SKM-1 treated with dmso at 0.1 percent for 144 hours (cell line): ENCODE data around the gene LYPD5.
"Not testable (repeated sequence)": the region's sequence is repeated elsewhere in the genome, so short reads cannot be mapped to it uniquely, and the experiment has no call there.

ENCODE experiments used
- DNase-seq: peaks from one replicate; lab custom pipeline; 2025; ENCODE audit not compliant: unreplicated experiment; lab: John Stamatoyannopoulos, UW

The LYPD5 gene, protein sequence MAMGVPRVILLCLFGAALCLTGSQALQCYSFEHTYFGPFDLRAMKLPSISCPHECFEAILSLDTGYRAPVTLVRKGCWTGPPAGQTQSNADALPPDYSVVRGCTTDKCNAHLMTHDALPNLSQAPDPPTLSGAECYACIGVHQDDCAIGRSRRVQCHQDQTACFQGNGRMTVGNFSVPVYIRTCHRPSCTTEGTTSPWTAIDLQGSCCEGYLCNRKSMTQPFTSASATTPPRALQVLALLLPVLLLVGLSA

DNA sequence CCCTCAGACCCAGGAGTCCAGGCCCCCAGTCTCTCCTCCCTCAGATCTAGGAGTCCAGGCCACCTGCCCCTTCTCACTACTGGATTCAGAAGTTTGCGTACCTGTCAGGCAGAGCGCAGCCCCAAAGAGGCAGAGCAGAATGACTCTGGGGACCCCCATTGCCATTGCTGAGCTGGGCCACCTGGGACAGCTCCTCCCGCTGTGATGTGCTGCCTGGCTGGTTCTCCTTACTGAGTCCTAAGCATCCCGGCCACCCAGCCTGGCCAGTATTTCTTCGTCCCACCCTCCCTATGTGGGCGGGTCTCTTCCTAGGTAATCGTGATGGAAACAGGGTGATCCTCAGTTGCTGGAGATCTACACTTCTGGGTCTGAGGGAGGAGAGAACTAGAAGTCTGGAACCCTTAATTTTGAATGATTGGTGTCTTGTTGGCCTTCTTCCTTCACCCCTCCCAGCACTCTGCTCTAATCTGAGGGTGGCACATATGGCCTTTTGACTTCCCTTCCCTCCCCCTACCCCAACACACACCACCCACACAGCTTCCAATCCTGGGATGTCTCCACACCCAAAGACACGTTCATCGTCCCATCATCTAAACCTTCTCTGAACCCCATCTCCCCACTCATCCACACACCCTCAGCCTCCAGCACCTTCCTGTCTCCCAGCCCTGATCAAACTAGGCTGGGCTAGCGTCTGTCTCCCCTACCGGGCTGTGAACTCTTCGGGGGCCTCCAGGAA is at the start of gene LYPD5:
LYPD5 (minus strand) TSS at position 232 of the 736 bp plus-strand sequence; CDS start at position 165, 67 bp downstream.
- no peak for DNase-seq

DNA sequence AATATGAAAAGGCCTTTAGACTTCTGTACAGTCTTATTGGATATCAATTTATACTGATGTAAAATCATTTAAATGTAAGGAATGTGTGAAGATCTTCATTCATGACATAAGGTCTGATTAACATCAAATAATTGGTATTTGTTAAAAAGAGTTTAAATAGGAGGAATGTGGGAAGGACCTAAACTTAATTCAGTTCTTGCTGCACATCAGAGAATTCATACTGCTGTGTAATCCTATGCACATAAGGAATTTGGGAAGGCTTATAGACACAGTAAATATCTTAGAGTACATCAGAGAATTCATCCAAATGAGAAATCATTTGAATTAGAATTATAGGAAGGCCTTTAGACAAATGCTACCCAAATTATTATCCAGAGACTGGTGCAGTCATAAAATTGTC is 46.6 kb upstream of the LYPD5 start:
- no peak for DNase-seq

DNA sequence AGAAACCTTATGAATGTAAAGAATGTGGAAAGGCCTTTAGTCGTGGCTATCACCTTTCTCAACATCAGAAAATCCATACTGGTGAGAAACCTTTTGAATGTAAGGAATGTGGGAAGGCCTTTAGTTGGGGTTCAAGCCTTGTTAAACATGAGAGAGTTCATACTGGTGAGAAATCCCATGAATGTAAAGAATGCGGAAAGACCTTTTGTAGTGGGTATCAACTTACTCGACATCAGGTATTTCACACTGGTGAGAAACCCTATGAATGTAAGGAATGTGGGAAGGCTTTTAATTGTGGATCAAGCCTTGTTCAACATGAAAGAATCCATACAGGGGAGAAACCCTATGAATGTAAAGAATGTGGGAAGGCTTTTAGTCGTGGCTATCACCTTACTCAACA is 45.6 kb upstream of the LYPD5 start:
- no peak for DNase-seq

DNA sequence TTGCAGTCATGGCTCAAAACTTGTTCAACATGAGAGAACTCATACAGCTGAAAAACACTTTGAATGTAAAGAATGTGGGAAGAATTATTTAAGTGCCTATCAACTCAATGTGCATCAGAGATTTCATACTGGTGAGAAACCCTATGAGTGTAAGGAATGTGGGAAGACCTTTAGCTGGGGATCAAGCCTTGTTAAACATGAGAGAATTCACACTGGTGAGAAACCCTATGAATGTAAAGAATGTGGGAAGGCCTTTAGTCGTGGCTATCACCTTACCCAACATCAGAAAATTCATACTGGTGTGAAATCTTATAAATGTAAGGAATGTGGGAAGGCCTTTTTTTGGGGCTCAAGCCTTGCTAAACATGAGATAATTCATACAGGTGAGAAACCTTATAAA is 45.0 kb upstream of the LYPD5 start:
- DNase-seq = no peak

DNA sequence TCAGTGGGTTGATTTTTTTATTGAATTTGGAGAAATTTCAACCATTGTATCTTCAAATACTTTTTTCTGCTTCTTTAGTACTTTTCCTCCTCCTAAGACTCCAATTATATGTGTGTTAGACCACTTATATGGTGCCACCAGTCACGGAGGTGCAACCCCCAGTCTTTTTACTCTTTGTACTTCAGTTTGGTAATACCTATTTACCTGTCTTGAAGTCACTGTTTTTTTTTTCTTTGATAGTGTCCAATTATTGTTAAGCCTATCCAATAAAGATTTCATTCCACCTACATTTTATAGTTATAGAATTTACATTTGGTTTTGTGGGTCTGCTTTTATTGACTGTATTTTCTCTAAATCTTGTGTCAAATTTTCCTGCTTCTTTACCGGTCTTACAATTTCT is 39.8 kb upstream of the LYPD5 start:
- no peak for DNase-seq

DNA sequence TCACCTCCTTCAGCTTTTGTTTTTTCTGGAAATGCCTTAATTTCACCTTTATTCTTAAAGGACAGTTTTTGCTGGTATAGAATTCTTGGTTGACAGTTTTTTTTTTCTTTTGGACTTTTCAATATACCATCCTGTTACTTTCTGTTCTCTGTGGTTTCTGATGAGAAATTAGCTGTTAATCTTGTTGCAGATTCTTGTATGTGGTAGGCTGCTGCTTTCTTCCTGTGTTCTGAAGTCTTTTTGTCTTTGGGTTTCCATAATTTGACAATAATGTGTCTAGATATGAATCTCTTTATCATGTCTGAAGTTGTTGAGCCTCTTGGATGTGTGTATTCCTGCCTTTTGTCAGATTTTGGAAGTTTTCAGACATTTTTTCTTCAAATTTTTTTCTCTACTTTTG is 36.9 kb upstream of the LYPD5 start:
- DNase-seq = no peak

DNA sequence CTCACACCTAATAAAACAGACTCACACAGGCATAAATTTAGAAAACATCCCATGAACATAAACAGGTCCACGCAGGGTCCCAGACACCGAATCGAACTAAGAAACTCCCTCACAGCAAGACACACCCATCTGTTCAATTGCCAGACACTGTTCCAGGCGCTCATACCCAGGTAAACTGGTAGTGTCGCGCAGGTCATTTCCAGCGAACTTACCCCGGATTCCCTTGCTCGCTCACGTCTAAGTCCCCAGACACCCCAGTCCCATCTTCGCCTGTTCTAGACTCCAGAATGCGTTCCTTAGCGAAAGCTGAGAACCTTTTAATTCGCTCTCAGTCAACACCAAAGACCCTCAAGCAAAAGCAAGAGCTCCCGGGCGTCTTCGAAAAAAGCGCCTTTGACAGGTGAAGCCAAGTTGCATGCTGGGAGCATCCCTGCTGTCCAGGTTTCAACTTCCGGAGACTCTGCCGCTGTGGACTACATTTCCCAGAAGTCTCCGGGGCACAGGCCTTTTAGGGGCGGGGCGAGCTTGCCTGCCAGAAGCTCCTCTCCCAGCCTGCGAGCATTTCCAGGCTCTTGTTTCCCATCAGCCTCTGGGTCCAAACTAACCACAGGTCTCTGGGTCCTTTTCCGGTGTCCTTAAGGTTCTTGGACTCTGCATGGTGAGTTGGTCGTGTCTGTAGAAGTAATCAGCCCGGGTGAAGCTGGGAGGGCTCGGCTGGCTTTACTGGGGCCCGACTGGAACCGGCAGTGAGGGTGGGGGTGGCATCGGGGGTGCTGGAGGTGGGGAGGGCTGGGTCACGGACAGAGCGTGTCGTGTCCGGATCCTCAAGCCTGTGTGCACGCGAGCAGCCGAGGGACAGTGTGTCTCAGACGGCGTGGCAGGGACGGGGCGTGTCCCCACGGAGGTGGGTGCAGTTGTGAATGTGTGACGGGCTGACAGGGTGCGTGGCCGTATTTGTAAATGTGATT is 24.8 kb upstream of the LYPD5 start, which contains the start of gene ZNF283:
ZNF283 (plus strand) TSS at position 535 of the 968 bp plus-strand sequence. CDS start 6,184 bp downstream, outside the sequence.
- peak; percentile 25 for DNase-seq

DNA sequence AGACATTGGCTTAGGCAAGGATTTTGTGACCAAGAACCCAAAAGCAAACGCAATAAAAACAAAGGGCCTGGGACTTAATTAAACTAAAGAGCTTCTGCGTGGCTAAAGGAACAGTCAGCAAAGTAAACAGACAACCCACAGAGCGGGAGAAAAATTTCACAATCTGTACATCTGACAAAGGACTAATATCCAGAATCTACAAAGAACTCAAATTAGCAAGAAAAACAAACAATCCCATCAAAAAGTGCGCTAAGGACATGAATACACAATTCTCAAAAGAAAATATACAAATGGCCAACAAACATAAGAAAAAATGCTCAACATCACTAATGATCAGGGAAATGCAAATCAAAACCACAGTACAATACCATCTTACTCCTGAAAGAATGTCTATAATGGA is 22.3 kb upstream of the LYPD5 start:
- DNase-seq = not testable (repeated sequence)

DNA sequence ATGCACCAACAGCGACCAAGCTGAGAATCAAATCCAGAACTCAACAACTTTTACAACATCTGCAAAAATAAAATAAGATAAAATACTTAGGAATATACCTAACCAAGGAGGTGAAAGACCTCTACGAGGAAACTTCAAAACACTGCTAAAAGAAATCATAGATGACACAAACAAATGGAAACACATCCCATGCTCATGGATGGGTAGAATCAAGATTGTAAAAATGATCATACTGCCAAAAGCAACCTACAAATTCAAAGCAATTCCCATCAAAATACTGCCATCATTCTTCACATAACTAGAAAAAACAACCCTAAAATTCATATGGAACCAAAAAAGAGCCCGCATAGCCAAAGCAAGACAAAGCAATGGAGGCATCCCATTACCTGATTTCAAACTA is 21.6 kb upstream of the LYPD5 start:
- DNase-seq = not testable (repeated sequence)

DNA sequence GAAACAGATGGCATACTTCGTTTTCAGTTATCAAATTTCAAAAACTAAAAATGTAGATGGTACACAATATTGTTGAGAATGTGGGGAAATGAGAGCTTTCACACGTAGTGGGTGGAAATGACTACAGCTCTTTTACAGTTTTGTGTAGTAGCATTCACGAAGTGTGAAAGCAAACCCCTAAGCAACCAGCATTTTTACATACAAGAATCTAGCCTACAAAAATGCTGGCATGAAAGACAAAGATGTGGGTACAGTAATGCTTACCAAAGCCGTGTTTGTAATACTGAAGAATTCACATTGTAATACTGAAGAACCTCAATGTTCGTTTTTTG is 18.6 kb upstream of the LYPD5 start:
- no peak for DNase-seq

DNA sequence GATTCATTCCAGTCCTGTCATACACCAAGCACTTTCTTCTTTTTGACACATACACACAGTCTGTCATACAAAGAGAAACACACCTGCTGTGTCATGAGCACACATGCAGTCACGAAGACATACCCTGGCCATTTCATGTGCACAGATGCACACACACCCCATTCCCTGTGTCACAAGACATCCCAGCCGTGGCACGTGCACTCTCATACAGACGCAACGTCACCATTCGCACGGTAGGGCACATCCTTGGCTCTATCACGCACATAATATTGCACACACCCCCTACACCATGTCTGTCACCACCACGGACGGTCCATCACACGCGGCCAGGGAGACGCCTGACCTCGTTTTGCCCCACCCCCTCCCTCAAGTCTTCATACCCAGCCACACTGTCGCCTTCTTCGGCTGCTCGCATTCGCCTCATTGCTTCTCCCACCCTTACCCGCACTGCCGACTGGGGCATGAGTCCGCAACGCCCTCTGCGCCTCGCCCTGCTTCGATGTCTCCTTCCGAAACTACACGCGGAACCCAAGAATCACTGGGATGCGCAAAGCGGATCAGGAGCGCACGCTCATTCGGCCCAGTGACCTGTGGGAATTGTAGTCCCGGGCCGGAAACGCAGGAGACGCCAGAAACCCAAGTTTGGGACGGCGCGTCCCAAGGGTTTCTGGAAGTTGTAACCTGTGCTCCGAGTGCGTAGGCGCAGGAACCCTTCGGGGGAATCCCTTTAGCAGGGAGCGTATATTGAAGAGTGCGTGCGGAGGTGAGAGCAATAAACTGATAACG is 18.0 kb upstream of the LYPD5 start:
- DNase-seq = no peak

DNA sequence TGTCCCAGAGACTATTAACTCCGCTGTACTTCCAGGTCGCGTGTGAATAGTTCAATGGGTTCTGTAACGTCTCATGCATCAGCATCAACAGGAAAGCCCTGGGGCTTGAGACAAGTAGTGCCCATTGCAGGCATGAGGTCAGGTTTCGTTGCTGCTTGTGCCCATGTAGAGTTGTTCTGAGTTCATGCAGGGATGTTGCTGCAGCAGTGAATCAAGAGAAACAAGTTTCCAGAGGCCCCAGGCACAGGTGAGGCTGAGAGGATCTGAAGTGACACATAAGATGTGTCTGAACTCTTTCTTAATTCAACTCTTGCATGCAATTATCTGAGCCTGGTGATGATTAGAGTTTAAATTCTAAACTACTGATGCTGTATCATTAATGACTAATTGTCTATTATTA is 16.3 kb upstream of the LYPD5 start:
- DNase-seq = no peak

DNA sequence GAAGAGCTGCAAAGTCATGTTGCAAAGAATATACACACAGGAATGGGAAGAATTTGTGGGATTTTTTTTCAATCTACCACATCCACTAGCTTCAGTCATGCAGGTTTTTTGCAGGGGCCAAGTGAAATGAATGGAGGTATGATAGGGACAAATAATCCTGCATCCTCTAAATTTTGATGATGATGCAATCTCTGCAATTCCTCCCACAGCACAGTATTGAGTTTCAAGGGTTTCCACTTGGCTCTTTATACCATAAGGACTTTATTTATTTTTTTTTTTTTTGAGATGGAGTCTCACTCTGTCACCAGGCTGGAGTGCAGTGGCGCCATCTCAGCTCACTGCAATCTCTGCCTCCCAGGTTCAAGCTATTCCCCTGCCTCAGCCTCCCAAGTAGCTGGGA is 15.2 kb upstream of the LYPD5 start:
- DNase-seq = not testable (repeated sequence)

DNA sequence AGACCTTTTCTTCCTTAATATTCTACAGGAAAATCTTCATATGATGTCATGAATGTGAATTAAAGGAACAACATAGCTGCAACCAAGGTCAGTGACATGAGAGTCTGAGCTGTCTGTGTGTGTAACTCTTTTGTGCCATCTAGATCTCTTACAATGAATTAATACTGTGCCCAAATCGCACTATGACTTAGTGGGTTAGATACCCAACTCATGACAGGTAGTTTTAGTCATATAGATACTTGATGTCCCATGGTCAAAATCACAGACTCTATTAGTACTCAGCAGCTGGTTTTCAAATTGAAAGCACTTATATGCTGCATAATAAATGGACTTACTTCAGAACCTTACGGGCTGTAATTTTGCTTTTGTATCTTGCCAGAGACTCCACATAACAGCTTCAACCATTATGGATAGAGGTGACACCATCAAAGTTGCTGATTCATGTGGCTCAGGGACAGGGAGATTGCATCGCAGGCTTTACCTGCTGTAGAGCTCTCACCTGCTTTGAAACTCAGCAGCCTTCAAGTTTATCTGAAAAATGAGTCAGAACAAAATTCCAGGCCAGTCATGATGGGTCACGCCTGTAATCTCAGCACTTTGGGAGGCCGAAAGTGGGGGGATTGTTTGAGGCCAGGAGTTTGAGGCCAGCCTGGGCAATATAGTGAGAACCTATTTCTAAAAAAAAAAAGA is 12.6 kb upstream of the LYPD5 start:
- no peak for DNase-seq

DNA sequence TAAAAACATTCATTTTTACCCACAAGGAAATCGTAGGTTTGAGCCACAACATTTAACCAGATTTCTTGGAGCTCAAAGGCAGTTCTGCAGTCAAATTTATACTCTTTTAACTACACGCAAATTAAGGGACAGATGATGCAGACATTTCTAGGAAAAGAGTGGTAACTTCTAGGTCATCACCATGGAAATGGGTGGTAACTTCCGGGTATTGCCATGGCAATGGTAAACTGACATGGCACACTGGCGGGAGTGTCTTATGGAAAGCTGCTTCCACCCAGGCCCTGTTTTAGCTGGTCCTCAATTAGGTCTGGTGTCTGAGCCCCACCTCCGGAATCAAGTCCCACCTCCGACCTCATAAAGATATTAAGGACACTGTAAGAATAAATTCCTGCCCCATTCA is 10.4 kb upstream of the LYPD5 start:
- DNase-seq = no peak

DNA sequence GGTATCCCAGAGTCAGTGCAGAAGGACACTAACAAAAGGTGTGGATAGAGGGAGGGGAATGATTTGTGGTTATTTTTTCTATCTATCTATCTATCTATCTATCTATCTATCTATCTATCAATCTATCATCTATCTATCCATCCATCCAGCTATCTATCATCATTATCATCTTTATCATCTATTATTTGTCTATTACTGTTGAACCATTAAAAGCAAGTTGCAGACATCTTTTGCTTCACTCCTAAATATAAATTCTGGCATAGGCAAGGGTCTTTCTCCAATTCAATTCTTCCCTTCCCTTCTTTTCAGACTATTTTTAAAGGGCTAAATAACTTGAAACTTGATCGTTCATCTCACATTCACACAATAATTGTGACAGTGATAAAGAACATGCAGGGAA is 10.0 kb upstream of the LYPD5 start:
- no peak for DNase-seq

DNA sequence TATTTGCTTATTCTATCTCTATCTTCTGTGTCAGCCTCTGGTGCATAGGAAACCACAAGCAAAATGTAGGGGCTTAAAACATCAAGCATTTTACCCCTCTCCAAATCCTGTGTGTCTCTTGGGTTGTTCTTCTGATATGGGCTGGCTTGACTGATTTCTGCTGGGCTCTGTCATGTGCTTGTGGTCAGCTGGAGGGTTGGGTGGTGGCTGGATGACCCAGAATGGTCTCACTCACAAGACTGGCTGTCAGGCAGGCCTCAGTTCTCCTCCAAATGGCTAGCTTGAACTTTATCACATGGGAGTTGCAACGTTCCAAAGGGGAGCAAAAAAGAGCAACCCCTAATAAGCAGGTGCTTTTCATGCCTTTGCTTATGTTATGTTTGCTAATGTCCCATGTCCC is 9.6 kb upstream of the LYPD5 start:
- no peak for DNase-seq

DNA sequence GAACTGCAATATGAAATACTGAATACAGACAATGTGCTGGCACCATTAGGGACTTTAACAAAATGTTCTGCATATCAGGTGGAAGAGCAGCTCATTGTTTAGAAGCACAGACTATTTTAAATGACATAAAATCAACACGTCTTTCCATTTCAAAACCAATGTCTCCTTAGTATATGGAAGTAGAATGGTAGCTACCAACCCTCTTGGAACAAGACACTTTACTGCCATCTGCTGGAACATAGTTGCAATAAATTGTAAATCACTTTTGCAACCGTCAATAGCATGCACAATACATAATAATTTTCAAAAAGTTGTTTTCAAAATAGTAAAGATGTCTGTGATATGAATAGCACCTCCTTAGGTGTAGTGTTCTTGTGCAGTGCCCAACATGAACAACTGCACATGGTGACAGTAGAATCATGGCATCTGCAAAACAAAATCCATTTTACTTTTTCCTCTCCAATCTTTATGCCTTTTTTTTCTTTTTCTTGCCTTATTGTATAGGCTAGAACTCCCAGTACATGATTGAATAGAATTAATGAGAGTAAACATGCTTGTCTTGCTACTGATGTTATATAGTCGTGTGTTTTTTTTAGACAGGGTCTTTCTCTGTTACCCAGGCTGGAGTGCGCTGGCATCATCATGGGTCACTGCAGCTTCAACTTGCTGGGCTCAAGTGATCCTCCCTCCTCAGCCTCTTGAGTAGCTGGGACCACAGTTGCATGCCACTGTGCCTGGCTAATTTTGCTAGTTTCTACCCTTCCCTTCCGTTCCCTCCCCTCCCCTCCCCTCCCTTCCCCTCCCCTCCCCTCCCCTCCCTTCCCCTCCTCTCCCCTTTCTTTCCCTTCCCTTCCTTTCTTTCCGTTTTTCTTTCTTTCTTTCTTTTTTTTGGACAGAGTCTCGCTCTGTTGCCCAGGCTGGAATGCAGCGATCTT is 7.8 kb upstream of the LYPD5 start:
- DNase-seq = peak; percentile 58

DNA sequence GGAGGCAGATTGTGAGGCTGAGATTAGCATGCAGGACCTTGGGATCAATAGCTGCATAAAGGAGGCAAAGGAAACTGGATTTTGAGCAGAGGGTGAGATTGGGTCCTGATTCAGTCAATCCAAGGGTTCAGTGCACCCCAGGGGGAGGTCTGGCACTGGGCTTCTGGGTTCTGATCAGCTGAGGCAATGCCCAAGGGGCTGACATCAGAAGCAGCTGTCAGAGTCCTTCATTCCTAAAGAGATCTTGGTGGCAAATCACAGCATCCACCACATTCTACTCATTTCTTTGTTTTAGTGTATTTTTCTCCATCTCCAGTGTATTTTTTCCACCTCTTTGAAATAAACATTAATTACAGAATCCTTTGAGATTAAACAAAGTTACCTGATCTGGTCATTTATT is 5.4 kb upstream of the LYPD5 start:
- no peak for DNase-seq
